Measurements from ENCODE around the gene TAS2R46.
"Not testable (repeated sequence)": the region's sequence is repeated elsewhere in the genome, so short reads cannot be mapped to it uniquely, and the experiment has no call there.

- not testable (repeated sequence) for TF ChIP-seq MAFK (IDR thresholded peaks at IDR 0.05; ENCODE audit: partially characterized antibody); EP300 (IDR thresholded peaks at IDR 0.05); POLR2A (IDR thresholded peaks at IDR 0.05; ENCODE audit: low read length); PHF8 (IDR thresholded peaks at IDR 0.05; ENCODE audit: borderline replicate concordance, low read depth); EHMT2 (IDR thresholded peaks at IDR 0.05; ENCODE audit: low read depth); CTCF (IDR thresholded peaks at IDR 0.05); JUN (IDR thresholded peaks at IDR 0.05)
Observed at GRCh38 chr12:11033959-11034358, 28.1 kb downstream of the TAS2R46 start.
